Testis (tissue), 2 donors: ENCODE data around the gene VPS26B.

ENCODE experiments used
- CTCF ChIP-seq, 3 experiments: fragments of 450-650 bp in 2 of 3; fragments of 200-600 bp in 1 of 3; sonication (generic) in 1 of 3; IDR thresholded peaks; one replicate each; pipeline ENCODE4 v1.5.1; 2016 to 2019; ENCODE audit warnings: antibody characterized with exemption in 3 of 3, mild to moderate bottlenecking in 2 of 3, moderate library complexity in 1 of 3
- POLR2A ChIP-seq: fragments of 450-650 bp; IDR thresholded peaks from one replicate; pipeline ENCODE4 v1.6.1; 2017; ENCODE audit warnings: antibody characterized with exemption, mild to moderate bottlenecking, moderate library complexity

DNA sequence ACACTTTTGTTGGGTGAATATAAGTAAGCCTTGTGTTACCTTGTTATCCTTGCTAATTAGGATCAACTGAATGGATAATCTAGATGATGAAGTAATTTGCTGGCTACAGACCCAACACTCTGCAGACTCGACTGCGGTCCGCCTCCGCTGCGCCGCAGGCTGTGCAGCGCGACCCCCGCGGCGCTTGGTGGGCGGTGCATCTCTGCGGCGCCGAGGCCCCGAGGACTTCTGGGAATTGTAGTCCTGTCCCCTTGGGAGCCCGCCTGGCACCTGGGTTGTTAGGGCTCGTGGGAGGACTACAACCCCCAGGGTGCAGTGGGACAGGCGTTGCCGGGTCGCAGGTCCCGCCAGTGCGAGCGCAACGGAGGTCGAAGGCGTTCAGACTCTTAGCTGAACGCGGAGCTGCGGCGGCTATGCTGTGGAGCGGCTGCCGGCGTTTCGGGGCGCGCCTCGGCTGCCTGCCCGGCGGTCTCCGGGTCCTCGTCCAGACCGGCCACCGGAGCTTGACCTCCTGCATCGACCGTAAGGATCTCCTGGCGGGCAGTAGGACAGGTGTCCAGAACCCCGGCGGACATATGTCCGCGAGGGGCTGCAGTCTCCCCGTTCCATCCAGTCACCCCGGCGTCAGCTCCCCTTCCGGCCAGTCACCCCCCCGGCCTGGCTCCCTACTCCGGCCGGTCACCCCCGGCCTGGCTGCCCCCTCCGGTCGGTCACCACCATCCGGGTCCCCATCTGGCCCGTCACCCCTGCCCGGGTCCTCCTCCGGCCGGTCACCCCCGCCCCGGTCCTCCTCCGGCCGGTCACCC lies 28.9 kb downstream of the VPS26B start, which contains the start of the genes ACAD8 and THYN1:
- TF ChIP-seq POLR2A (no peak), CTCF (IDR thresholded peaks at IDR 0.05) (peak; percentile 23 to 57 (median 38))
